ENCODE measurements around the gene ZBTB44. TPM values are rescaled to one million over a fixed set of nuclear protein-coding genes. Genes with fewer than 3 reads are reported as not detected.

The ZBTB44 gene
- total RNA-seq, 1 donor from 2014 or later = 32.5 TPM

- Mint-ChIP-seq H3K27ac (ENCODE audit: unreplicated experiment) (no peak overlapping the region), H3K9me3 (ENCODE audit: unreplicated experiment) (no peaks in the 10 kb centered on the region), H3K4me3 (ENCODE audit: unreplicated experiment) (no peak overlapping the region), H3K36me3 (ENCODE audit: unreplicated experiment) (no peaks in the 10 kb centered on the region), H3K27me3 (ENCODE audit: unreplicated experiment) (peaks cover 16% of the 10 kb centered on the region), H3K4me1 (ENCODE audit: unreplicated experiment) (no peaks in the 10 kb centered on the region)
- TF ChIP-seq CTCF (IDR thresholded peaks at IDR 0.05) = no peak
- DNase-seq (ENCODE audit: extremely low spot score, unreplicated experiment) = no peak
These were observed 124.3 kb downstream of the ZBTB44 start for GRCh38 chr11:130190371-130190881.

GRCh38 chr11:130189492-130190210 lies 125.1 kb downstream of the ZBTB44 start:
- no peak for DNase-seq (ENCODE audit: extremely low spot score, unreplicated experiment)
- Mint-ChIP-seq H3K36me3 (ENCODE audit: unreplicated experiment) (no peaks in the 10 kb centered on the region), H3K27ac (ENCODE audit: unreplicated experiment) (no peak overlapping the region), H3K4me1 (ENCODE audit: unreplicated experiment) (no peaks in the 10 kb centered on the region), H3K4me3 (ENCODE audit: unreplicated experiment) (no peak overlapping the region), H3K27me3 (ENCODE audit: unreplicated experiment) (peaks cover 23% of the 10 kb centered on the region), H3K9me3 (ENCODE audit: unreplicated experiment) (peaks cover 4% of the 10 kb centered on the region)
- no peak for TF ChIP-seq CTCF (IDR thresholded peaks at IDR 0.05)

- Mint-ChIP-seq H3K9me3 (ENCODE audit: unreplicated experiment) (peaks cover 4% of the 10 kb centered on the region), H3K4me1 (ENCODE audit: unreplicated experiment) (no peaks in the 10 kb centered on the region), H3K27me3 (ENCODE audit: unreplicated experiment) (peaks cover 30% of the 10 kb centered on the region), H3K4me3 (ENCODE audit: unreplicated experiment) (no peak overlapping the region), H3K27ac (ENCODE audit: unreplicated experiment) (no peak overlapping the region), H3K36me3 (ENCODE audit: unreplicated experiment) (no peaks in the 10 kb centered on the region)
- no peak for TF ChIP-seq CTCF (IDR thresholded peaks at IDR 0.05)
- DNase-seq (ENCODE audit: extremely low spot score, unreplicated experiment) = no peak
These were observed 126.0 kb downstream of the ZBTB44 start for GRCh38 chr11:130188585-130189347.

GRCh38 chr11:130188047-130188446 lies 126.7 kb downstream of the ZBTB44 start:
- H3K36me3 Mint-ChIP-seq (ENCODE audit: unreplicated experiment) = no peaks in the 10 kb centered on the region
- H3K4me1 Mint-ChIP-seq (ENCODE audit: unreplicated experiment) = no peaks in the 10 kb centered on the region
- no peak for TF ChIP-seq CTCF (IDR thresholded peaks at IDR 0.05)
- DNase-seq (ENCODE audit: extremely low spot score, unreplicated experiment) = no peak
- no peak overlapping the region for H3K27ac Mint-ChIP-seq (ENCODE audit: unreplicated experiment)
- peaks cover 4% of the 10 kb centered on the region for H3K9me3 Mint-ChIP-seq (ENCODE audit: unreplicated experiment)
- peaks cover 31% of the 10 kb centered on the region for H3K27me3 Mint-ChIP-seq (ENCODE audit: unreplicated experiment)
- no peak overlapping the region for H3K4me3 Mint-ChIP-seq (ENCODE audit: unreplicated experiment)

GRCh38 chr11:130187096-130187495 lies 127.6 kb downstream of the ZBTB44 start:
- Mint-ChIP-seq H3K4me1 (ENCODE audit: unreplicated experiment) (no peaks in the 10 kb centered on the region), H3K27me3 (ENCODE audit: unreplicated experiment) (peaks cover 26% of the 10 kb centered on the region), H3K4me3 (ENCODE audit: unreplicated experiment) (no peak overlapping the region), H3K27ac (ENCODE audit: unreplicated experiment) (no peak overlapping the region), H3K9me3 (ENCODE audit: unreplicated experiment) (peaks cover 4% of the 10 kb centered on the region), H3K36me3 (ENCODE audit: unreplicated experiment) (no peaks in the 10 kb centered on the region)
- DNase-seq (ENCODE audit: extremely low spot score, unreplicated experiment) = no peak
- TF ChIP-seq CTCF (IDR thresholded peaks at IDR 0.05) = no peak

All from osteocyte (in vitro differentiated cells).